ENCODE measurements around the gene GATB. TPM values are rescaled to one million over a fixed set of nuclear protein-coding genes. Genes with fewer than 3 reads are reported as not detected.

GATB gene
- total and polyA plus RNA-seq, 4 donors: 19.2 to 29.2 (median 25.7) TPM

DNA sequence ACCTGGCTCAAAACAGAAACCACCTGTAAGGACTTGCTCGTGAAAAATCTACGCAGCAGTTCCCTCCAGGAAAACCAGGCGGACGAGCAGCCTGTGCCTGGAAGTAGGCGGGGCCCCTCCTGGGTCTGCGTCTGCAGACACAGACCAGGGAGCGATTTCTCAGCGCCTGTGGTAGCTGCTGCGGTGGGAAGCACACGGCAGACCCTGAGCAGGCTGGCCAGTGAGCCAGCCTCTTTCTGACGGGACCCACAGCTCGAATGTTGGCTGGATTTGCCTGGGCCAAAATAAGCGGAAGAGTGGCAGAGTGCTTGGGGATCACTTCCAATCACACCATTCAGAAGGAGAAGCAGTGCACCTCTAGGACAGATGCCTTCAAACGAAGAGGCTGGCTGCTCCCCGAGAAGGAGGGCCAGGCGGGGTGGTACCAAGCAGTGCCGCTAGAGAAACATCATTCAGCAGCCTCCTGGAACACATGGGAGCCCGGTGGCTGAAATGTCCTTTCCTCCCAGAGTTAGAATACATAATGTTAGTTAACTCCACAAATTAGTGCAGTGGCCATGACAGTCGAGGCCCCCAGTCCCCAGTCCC is 85.9 kb downstream of the GATB start:
- Histone ChIP-seq H3K9me3 (ENCODE audit: control insufficient read depth, insufficient read depth, low read length) (no peaks in the 10 kb centered on the region), H3K36me3 (ENCODE audit: control insufficient read depth, insufficient read depth, low read length) (peaks cover 11% of the 10 kb centered on the region), H3K27me3 (ENCODE audit: control insufficient read depth, insufficient read depth, low read length) (peaks cover 2% of the 10 kb centered on the region), H3K4me3 (ENCODE audit: low read depth, low read length) (peak overlapping the region; percentile 27), H3K4me1 (ENCODE audit: control insufficient read depth, insufficient read depth, low read length) (peaks cover 31% of the 10 kb centered on the region), H3K27ac (ENCODE audit: low read depth, low read length) (peak overlapping the region; percentile 65)
- peak in 3 of 6 donors; percentile 15 to 82 (median 73) for DNase-seq (ENCODE audit: low read depth in 4 of 6, low spot score in 6 of 6)
- 21% methylated on average over 17 of the region's 19 CpGs for WGBS (ENCODE audit: insufficient coverage)

DNA sequence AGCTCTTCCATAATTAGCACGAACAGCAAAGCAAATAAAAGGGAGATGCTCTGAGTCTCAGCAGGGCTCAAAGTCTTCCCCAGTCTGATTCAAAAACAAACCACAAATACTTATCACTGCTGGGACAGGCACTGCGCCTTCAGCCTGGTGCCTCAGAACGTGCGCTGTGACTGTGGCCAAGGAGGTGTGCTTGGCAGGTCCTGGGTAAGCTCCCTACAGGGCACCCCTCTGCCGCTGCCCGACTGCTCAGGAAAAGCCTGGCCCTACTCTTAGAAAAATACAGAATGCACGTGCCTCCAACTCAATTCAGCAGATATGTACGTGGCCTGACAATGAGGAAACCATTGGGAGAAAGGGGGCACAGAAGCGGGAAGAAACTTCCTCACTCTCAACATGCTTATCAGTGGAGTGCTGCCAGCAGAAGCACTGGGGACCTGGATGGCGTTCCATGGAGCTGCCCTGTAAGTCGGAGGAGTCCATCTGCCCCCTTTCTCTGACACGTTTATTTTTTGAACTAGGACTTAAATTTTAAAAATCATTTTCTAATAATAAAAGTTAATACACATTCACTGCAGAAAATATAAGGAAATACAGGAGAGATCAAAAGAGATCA is 86.8 kb downstream of the GATB start:
- Histone ChIP-seq H3K4me3 (ENCODE audit: low read depth, low read length) (no peak overlapping the region), H3K27ac (ENCODE audit: low read depth, low read length) (no peak overlapping the region), H3K9me3 (ENCODE audit: control insufficient read depth, insufficient read depth, low read length) (no peaks in the 10 kb centered on the region), H3K36me3 (ENCODE audit: control insufficient read depth, insufficient read depth, low read length) (peaks cover 8% of the 10 kb centered on the region), H3K4me1 (ENCODE audit: control insufficient read depth, insufficient read depth, low read length) (peaks cover 31% of the 10 kb centered on the region), H3K27me3 (ENCODE audit: control insufficient read depth, insufficient read depth, low read length) (peaks cover 2% of the 10 kb centered on the region)
- WGBS (ENCODE audit: insufficient coverage): 70% methylated on average over 8 of the region's 12 CpGs
- DNase-seq (ENCODE audit: low read depth in 4 of 6, low spot score in 6 of 6): no peak

DNA sequence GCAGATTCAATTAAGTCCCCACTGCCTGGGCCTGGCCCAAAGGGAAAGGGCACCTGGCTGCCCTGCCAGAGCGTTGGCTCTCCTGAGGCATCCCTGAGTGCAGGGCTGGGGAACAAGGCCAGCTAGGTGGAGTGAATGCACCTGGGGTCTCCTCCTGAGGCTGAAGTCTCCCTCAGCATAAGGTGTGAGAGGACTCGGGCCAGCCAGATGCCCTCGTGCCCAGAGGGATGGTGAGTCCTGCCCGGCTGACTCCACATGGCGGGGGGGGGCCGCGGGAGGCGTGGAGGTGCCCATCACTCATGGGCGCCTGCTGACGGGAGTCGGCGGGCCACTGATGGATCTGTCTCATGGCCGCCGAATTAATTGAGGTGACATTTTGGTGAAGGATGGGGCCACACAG is 87.8 kb downstream of the GATB start:
- H3K4me3 ChIP-seq (ENCODE audit: low read depth, low read length): no peak overlapping the region
- no peaks in the 10 kb centered on the region for H3K9me3 ChIP-seq (ENCODE audit: control insufficient read depth, insufficient read depth, low read length)
- peaks cover 34% of the 10 kb centered on the region for H3K4me1 ChIP-seq (ENCODE audit: control insufficient read depth, insufficient read depth, low read length)
- peaks cover 8% of the 10 kb centered on the region for H3K36me3 ChIP-seq (ENCODE audit: control insufficient read depth, insufficient read depth, low read length)
- peaks cover 2% of the 10 kb centered on the region for H3K27me3 ChIP-seq (ENCODE audit: control insufficient read depth, insufficient read depth, low read length)
- WGBS (ENCODE audit: insufficient coverage): 82% methylated on average over 11 of the region's 14 CpGs
- H3K27ac ChIP-seq (ENCODE audit: low read depth, low read length): no peak overlapping the region
- no peak for DNase-seq (ENCODE audit: low read depth in 4 of 6, low spot score in 6 of 6)

DNA sequence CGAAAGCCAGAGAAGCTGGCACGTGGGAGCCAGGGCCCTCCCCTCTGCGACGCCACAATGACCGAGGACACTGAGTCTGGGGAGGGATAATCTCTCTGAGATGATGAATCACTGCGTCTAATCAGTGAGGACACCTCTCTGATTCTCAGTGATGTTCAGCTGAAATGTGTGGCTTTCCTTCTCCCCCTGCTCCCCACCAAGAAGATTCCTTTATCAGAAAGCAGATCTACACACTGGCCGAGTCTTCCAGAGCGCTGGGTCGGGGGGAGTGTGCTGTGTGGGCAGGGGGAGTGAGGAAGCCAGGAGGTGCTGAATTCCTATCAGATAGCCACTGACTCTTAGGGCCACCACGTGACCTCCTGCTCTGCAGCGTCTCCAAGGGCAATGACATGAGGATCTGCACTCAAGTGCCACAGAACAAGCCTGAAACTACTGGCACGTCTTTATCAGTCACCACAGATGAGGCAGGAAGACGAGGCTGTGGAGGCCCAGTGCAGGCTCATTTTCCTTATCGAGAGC is 89.2 kb downstream of the GATB start:
- WGBS (ENCODE audit: insufficient coverage): 58% methylated on average over 8 of the region's 14 CpGs
- H3K4me1 ChIP-seq (ENCODE audit: control insufficient read depth, insufficient read depth, low read length): peaks cover 34% of the 10 kb centered on the region
- H3K36me3 ChIP-seq (ENCODE audit: control insufficient read depth, insufficient read depth, low read length): peaks cover 8% of the 10 kb centered on the region
- no peak overlapping the region for H3K27ac ChIP-seq (ENCODE audit: low read depth, low read length)
- H3K9me3 ChIP-seq (ENCODE audit: control insufficient read depth, insufficient read depth, low read length): no peaks in the 10 kb centered on the region
- no peak for DNase-seq (ENCODE audit: low read depth in 4 of 6, low spot score in 6 of 6)
- H3K4me3 ChIP-seq (ENCODE audit: low read depth, low read length): no peak overlapping the region
- peaks cover 2% of the 10 kb centered on the region for H3K27me3 ChIP-seq (ENCODE audit: control insufficient read depth, insufficient read depth, low read length)

DNA sequence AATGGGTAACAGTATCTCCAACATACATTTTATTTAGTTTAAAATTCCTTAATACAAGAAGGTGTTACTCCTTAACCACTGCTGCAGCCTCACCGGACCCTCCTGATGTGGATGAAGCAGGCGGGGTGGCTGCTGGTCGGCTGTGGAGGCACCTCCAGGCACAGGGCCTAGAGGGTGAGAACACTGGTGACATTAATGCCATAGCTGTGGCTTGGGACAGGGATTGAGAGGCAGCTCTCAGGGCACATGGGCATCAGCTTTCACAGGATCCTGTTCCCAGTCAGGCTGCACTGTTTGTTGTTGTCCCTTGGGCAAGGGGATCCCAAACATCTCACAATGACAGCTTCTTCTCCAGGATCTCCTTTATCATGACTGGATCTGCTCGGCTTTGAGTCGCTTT is 90.0 kb downstream of the GATB start:
- peaks cover 28% of the 10 kb centered on the region for H3K4me1 ChIP-seq (ENCODE audit: control insufficient read depth, insufficient read depth, low read length)
- no peak for DNase-seq (ENCODE audit: low read depth in 4 of 6, low spot score in 6 of 6)
- H3K4me3 ChIP-seq (ENCODE audit: low read depth, low read length): no peak overlapping the region
- WGBS (ENCODE audit: insufficient coverage): no CpG with 5 or more reads among the region's 5 CpGs
- no peak overlapping the region for H3K27ac ChIP-seq (ENCODE audit: low read depth, low read length)
- peaks cover 2% of the 10 kb centered on the region for H3K27me3 ChIP-seq (ENCODE audit: control insufficient read depth, insufficient read depth, low read length)
- peaks cover 8% of the 10 kb centered on the region for H3K36me3 ChIP-seq (ENCODE audit: control insufficient read depth, insufficient read depth, low read length)
- no peaks in the 10 kb centered on the region for H3K9me3 ChIP-seq (ENCODE audit: control insufficient read depth, insufficient read depth, low read length)

DNA sequence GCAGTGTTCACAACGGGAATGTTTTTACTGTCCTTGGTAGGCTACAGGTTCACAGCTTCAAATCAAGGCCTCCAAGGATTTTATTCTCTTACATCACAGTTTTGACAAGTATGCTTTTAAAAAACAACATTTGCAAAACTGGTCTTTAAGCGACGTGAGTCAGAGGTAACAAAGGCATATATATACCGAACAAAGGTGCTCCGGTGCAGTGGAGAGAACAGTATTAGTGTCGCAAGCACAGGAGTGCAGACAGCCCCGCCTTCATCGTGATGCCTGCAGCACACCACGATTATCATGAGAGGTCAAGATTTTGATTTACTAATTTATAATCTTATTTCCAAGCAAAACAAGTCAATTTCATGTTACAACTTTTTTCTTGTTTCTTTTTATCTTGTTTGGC is 90.8 kb downstream of the GATB start:
- H3K4me3 ChIP-seq (ENCODE audit: low read depth, low read length): no peak overlapping the region
- peaks cover 8% of the 10 kb centered on the region for H3K36me3 ChIP-seq (ENCODE audit: control insufficient read depth, insufficient read depth, low read length)
- H3K4me1 ChIP-seq (ENCODE audit: control insufficient read depth, insufficient read depth, low read length): peaks cover 19% of the 10 kb centered on the region
- 94% methylated on average over 5 of the region's 9 CpGs for WGBS (ENCODE audit: insufficient coverage)
- H3K27me3 ChIP-seq (ENCODE audit: control insufficient read depth, insufficient read depth, low read length): peaks cover 2% of the 10 kb centered on the region
- no peaks in the 10 kb centered on the region for H3K9me3 ChIP-seq (ENCODE audit: control insufficient read depth, insufficient read depth, low read length)
- no peak for DNase-seq (ENCODE audit: low read depth in 4 of 6, low spot score in 6 of 6)
- H3K27ac ChIP-seq (ENCODE audit: low read depth, low read length): no peak overlapping the region

DNA sequence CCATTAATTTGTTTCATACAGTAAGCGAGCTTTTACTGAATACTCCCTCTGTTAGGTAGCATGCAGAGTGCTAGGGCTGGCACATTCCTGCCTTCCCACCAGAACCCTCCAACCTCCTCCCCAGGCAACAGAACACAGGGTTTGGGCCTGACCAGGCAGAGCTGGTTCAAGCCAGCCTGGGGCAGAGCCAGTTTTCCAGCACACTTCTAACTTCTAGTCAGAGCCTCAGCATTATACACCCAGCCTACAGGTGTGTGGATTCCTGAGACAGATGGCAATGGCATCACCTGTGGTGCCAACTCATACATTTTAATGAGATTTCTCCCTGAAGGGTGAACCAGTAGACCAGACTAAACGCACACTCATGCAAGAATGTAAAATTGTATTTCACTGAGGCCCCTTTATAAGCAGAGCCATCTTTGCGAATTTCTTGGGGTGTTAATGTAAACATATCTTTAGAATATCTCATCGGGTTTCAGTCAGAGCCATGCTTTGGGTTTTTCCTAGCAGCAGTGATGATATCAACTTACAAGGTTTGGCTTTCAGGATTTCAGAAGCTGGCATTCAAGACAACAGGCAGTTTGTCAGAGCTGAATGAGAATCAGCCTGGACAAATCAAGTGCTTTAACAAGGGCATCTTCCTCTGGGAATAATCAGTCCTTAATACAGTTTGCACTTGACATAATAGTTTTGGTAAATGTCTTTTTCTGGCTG is 92.0 kb downstream of the GATB start:
- peak in 2 of 6 donors; percentile 47 to 67 for DNase-seq (ENCODE audit: low read depth in 4 of 6, low spot score in 6 of 6)
- H3K27me3 ChIP-seq (ENCODE audit: control insufficient read depth, insufficient read depth, low read length): peaks cover 1% of the 10 kb centered on the region
- 79% methylated on average over 2 of the region's 4 CpGs for WGBS (ENCODE audit: insufficient coverage)
- H3K9me3 ChIP-seq (ENCODE audit: control insufficient read depth, insufficient read depth, low read length): no peaks in the 10 kb centered on the region
- peaks cover 11% of the 10 kb centered on the region for H3K4me1 ChIP-seq (ENCODE audit: control insufficient read depth, insufficient read depth, low read length)
- no peak overlapping the region for H3K27ac ChIP-seq (ENCODE audit: low read depth, low read length)
- peaks cover 8% of the 10 kb centered on the region for H3K36me3 ChIP-seq (ENCODE audit: control insufficient read depth, insufficient read depth, low read length)
- no peak overlapping the region for H3K4me3 ChIP-seq (ENCODE audit: low read depth, low read length)

DNA sequence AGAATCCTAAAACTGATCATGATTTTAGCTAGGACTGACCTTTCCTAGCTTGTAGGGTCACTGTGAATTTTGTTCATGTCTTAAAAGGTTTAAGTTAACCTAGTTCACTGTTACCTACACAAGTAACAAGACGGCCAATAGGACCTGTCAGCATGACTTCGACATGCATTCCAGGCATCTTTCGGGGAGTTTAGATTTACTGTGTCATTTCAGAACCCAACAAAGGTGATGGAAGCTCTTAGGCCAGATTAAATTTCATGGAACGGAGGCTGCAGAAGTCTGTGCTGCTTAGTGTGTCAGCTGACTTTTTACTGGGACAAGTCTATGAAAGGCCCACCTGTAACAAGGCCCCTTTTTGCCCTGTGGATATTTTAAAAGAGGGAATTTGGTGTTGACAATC is 93.1 kb downstream of the GATB start:
- Histone ChIP-seq H3K4me3 (ENCODE audit: low read depth, low read length) (no peak overlapping the region), H3K4me1 (ENCODE audit: control insufficient read depth, insufficient read depth, low read length) (peaks cover 3% of the 10 kb centered on the region), H3K27ac (ENCODE audit: low read depth, low read length) (no peak overlapping the region), H3K9me3 (ENCODE audit: control insufficient read depth, insufficient read depth, low read length) (no peaks in the 10 kb centered on the region), H3K36me3 (ENCODE audit: control insufficient read depth, insufficient read depth, low read length) (peaks cover 3% of the 10 kb centered on the region), H3K27me3 (ENCODE audit: control insufficient read depth, insufficient read depth, low read length) (no peaks in the 10 kb centered on the region)
- DNase-seq (ENCODE audit: low read depth in 4 of 6, low spot score in 6 of 6): no peak
- WGBS (ENCODE audit: insufficient coverage): 92% methylated on average over 2 of the region's 4 CpGs

DNA sequence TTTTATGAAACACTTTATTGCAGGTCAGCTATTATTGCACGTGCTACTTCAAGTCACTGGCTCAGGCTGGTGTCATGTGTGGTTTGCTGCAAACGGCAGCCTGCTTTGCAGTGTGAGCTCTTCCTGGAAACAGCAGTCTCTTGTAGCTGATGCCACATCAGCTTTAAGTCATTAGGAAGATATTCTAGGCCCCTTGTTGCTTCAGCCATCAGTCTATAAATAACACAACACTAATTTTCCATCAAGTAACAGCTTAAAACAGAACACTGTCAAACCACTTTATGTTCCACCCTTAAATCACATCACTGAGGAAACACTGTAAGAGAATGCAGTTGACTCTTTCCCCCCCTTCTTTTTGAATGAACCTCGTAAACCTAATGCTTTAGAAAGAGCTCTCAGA is 93.8 kb downstream of the GATB start:
- Histone ChIP-seq H3K27me3 (ENCODE audit: control insufficient read depth, insufficient read depth, low read length) (no peaks in the 10 kb centered on the region), H3K36me3 (ENCODE audit: control insufficient read depth, insufficient read depth, low read length) (no peaks in the 10 kb centered on the region), H3K4me1 (ENCODE audit: control insufficient read depth, insufficient read depth, low read length) (peaks cover 3% of the 10 kb centered on the region), H3K27ac (ENCODE audit: low read depth, low read length) (no peak overlapping the region), H3K4me3 (ENCODE audit: low read depth, low read length) (no peak overlapping the region), H3K9me3 (ENCODE audit: control insufficient read depth, insufficient read depth, low read length) (no peaks in the 10 kb centered on the region)
- 39% methylated on average over 2 of the region's 3 CpGs for WGBS (ENCODE audit: insufficient coverage)
- peak in 2 of 6 donors; percentile 26 to 81 for DNase-seq (ENCODE audit: low read depth in 4 of 6, low spot score in 6 of 6)
